GM21381 (cell line): Measurements from ENCODE around the gene MYO18B.

ENCODE experiments used
- ATAC-seq: cut with Tn5 transposase; IDR thresholded peaks from one replicate; pipeline ENCODE4 v1.9.1; 2021; ENCODE audit warnings: mild to moderate bottlenecking, moderate library complexity; ENCODE audit not compliant: unreplicated experiment

The MYO18B gene

GRCh38 chr22:25935266-25936058, 193.5 kb downstream of the MYO18B start:
- ATAC-seq = no peak

- no peak for ATAC-seq
These were observed 196.2 kb downstream of the MYO18B start for GRCh38 chr22:25938151-25938550.

GRCh38 chr22:25939384-25939783, 197.4 kb downstream of the MYO18B start:
- no peak for ATAC-seq

- ATAC-seq = no peak
These were observed 198.5 kb downstream of the MYO18B start for GRCh38 chr22:25940479-25940878.

DNA sequence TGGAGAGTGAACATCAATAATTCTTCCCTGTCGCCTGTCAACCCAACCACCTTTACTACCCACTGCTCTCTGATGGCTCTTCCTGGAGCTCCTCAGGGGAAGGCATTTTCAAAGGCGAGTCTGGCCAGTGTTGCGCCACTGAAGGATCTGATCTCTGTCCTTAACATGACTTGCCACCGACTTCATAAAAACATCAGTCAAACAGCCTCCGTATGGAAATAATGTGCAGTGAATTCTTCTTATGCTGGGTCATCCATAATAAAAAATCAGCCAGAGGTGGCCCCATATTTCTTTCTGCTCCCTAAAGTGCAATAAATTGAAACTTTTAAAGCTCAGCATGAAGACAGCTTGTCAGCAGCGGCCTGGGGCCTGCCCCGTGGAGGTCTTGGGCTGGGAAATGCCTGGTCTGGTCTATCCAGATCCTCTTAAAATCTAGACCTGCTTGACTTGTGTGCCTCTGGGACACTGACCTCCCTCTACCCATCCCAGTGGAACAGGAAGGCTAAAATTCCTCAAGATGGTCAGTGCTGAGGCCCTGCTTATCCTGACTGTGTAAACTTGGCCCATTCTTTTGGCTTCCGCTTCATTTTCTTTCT, 199.5 kb downstream of the MYO18B start:
- ATAC-seq = no peak

- no peak for ATAC-seq
These were observed 200.3 kb downstream of the MYO18B start for GRCh38 chr22:25942115-25942855.

GRCh38 chr22:25942856-25943411, 200.9 kb downstream of the MYO18B start:
- ATAC-seq = no peak

GRCh38 chr22:25950111-25950510, 208.1 kb downstream of the MYO18B start:
- no peak for ATAC-seq

DNA sequence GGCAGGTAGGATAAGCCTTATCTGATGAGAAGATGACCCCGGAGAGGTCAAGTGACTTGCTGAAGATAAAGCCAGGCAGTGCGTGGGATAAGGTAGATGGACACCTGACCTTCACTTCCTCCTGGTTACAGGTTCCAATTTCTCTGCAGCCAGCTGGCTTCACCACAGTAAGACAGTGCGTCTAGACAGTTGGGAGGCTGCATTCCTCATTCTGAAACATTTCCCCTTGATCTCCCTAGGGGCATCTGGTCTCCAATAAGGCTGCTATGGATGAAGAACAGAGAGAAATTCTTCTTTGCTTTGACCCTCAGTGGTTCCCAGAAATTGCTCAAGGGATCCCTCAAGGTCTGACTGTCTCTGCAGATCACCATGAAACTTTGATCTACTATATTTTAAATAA, 211.3 kb downstream of the MYO18B start:
- no peak for ATAC-seq

DNA sequence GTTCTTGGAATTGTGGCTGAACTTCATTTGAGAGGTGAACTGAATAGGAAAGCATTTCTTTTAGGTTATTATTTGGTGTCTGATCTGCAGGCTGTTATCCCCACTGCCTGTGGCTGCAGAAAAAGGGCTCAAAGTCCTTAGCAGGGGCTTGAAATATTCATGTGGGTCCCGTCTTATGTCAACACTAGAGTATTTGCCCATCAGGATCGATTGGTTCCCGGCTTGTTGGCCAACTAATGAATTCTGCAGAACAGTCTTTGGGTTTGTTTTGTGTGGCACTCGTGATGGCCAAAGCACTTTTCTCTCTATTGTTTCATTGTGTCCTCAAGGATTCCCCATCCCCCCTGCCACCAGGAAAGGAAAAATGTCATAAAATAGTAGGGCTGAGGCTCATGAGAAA, 211.9 kb downstream of the MYO18B start:
- no peak for ATAC-seq

GRCh38 chr22:25955323-25955722, 213.3 kb downstream of the MYO18B start:
- ATAC-seq = no peak

DNA sequence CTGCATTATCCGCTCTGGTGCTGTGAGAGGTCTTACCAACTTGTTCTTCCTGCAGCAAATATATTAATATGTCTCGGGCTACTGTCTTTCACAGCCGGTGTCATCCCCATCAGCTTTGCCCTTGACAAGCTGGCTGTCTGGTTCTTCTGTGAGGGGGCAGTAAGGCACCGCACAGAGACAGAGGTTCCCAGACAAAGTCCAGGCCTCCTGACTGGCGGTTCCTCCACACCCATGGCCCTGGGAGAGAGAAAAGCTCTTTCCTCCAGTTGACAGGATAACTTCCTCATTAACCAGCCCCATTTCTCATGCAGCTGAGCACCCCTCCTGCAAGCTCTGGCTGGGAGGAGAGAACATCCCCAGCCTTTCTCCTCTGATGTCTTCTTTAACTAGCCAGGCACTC, 214.8 kb downstream of the MYO18B start:
- ATAC-seq = no peak

DNA sequence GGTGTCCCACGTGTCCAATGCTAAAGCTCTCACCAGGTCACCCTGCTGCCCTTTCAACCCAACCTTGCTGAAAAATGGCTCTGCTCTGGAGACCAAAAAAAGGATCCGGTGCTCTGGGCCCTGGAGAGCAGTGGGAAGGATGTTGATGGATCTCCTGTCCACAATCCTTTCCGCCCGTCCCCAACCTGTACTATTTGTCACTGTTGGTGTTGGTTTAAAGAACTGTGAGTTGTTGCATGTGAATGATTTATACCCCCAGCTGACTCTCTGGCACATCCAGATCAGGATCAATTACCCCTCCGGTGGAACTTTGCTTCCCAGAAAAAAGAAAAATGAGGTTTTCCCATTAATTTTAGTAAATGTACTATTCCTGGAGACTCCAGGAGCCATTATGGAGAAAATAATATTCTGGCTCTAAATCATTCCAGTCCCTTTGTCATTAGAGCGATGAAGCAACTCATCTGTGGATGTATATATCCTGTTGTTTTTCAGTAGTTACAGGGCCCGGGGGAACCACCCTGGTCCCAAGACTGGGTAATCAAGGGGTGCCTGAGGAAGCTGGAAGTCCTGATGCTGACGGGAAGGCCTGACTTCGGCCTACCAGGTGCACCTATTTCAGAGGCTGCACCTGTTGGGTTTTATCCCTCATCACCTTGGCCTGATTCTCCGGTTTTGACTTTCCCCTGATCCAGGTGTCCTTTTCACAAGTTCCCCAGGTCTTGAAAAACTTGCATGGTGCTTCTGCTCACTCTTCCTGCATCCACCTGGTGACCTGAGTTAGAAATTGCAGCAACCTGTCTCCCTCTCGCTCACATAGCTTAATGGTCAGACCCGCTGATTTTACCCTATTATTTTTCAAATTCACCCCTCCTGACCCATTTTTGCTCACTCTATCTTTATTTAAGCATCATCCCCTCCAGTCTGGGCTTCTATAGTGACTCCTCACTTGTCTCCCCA, 218.1 kb downstream of the MYO18B start:
- no peak for ATAC-seq

DNA sequence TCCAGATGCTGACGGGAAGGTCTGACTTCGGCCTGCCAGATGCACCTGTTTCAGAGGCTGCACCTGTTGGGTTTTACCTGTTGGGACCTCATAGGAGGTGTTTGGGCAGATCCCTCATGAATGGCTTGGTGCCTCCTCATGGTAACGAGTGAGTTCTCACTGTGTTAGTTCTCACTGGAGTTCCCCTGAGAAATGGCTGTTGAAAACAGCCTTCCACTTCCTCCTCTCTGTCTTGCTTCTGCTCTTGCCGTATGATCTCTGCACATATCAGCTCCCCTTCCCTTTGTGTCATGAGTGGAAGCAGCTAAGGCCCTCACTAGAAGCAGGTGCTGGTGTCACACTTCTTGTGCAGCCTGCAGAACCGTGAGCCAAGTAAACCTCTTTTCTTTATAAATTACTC, 219.7 kb downstream of the MYO18B start:
- no peak for ATAC-seq

DNA sequence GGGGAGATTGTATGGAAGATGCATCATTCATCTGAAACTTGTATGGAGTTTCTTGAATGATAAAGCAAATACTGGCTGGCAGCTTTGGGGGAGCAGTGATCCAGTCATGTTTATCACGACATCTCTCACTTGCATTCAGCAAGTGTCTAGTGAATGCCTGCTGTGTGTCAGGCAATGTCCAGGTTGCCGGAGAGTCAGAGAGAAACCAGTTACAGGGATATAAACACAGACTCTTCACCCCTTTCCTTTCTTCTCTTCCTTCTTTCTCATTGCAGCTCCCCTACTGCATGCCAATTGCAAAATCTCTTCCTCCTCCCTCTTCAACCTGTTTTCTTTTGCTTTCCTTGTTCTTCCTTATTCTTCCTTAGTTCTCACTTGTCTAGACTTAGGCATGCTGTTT, 220.7 kb downstream of the MYO18B start:
- ATAC-seq = no peak

DNA sequence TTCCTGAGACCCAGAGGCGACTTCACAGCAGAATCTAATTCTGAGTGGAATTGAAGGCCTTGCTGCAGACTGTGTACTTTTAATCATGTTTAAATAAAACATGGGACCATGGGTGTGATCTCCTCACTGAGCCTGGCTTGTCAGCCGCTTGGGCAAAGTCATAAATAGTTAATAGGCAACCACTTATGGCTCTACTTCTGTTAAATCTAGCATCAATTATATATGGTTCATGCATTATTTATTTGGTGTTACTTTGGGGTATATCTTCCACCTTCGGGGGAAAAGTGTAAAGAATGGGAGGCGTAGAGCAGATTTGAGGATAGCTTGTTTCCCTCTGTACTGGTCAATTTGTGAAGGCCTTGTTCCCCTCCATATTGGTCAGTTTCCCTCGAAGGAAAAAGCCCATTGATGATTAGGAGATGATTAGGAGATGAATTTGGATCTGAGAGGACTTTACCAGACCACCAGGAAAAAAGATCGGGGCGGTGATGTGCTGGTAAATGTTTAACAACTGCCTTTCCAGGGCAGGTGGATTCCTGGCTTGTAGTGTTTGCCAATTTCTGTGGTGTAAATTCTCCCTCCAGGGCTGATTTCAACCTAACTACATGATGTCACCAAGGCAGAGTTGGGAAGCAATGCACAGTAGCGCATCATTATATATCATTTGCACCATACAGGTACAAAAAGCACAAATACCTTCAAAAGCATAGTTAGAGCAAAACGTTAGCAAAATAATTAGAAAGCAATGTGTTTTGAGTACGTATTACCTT, 223.2 kb downstream of the MYO18B start:
- no peak for ATAC-seq

DNA sequence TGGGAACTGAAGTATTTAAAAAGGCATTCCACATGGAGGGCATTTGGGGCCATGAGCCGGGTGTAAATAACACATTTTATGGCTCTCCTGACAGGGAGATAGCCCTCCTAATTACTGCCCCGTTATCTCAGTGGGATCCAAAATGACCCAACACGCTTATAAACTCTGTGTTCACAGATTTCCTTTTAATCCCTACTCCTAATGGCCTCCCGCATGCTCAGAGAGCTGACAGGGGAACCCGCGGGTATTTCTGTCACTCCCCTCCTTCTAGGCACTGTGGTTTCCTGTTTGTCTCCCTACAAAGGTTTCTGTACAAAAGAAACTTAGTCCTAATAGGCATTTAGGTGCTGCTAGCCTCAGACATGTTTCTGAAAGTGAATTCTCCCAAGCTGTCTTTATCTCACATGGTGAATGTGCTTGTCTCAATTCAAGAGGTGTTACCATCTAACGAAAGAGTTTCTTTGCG, 224.5 kb downstream of the MYO18B start:
- no peak for ATAC-seq

DNA sequence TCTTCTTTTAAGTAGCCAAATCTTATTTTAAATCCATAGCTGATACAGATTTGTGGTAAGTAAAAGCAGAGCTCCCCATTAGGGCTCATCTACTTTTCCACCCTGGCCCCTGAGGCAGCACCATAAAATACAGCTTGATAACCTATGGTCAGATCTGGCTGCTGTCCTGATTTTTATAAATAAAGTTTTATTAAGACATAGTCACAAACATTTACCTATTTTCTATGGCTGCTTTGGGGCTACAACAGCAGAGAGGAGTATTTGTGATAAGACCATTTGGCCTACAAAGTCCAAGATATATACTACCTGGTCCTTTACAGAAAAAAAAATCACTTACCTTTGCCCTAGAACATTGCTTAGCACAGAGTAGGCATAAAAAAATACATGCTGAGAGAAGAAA, 227.3 kb downstream of the MYO18B start:
- ATAC-seq = no peak

DNA sequence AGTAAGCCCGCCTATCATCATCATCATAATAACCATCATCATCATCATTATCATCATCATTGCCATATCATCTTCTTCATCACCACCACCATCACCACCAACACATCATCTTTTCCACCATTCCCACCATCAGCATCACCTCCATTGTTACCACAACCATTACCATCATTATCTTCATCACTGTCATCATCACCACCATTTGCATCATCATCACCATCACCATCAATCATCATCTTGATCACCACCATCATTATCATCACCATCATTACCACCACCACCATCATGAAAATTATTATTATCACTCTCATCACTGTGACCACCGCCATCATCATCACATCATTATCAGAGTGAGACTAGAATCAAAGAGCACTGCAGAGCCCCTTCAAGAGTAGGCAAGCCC, 227.9 kb downstream of the MYO18B start:
- no peak for ATAC-seq
